H1 (cell line): ENCODE results near the gene MYDGF. TPM values are rescaled to one million over a fixed set of nuclear protein-coding genes. Genes with fewer than 3 reads are reported as not detected.

Source experiments
- CEBPB ChIP-seq: IDR thresholded peaks from 2 replicates; pipeline ENCODE4 v1.6.1; 2012; ENCODE audit warnings: low read depth, low read length
- CREB1 ChIP-seq: IDR thresholded peaks from 2 replicates; pipeline ENCODE4 v1.6.1; 2012; ENCODE audit warnings: inconsistent platforms
- CTBP2 ChIP-seq: IDR thresholded peaks from 2 replicates; pipeline ENCODE4 v1.7.0; 2011; ENCODE audit warnings: borderline replicate concordance, mild to moderate bottlenecking, moderate library complexity, mixed read lengths, low read length; ENCODE audit not compliant: insufficient read depth, insufficient read length
- EP300 ChIP-seq, 2 experiments: IDR thresholded peaks; 1 replicate in 1 of 2; 2 replicates in 1 of 2; pipeline ENCODE4 v1.6.1; 2011 to 2012; ENCODE audit warnings: low read depth in 2 of 2, low read length in 2 of 2, mild to moderate bottlenecking in 2 of 2, borderline replicate concordance in 1 of 2, inconsistent platforms in 1 of 2, moderate library complexity in 1 of 2
- GABPA ChIP-seq: IDR thresholded peaks from 2 replicates; pipeline ENCODE4 v1.6.1; 2011; ENCODE audit warnings: mild to moderate bottlenecking, low read length, moderate library complexity, borderline replicate concordance; ENCODE audit not compliant: insufficient read depth
- NANOG ChIP-seq: IDR thresholded peaks from 2 replicates; pipeline ENCODE4 v1.6.1; 2011; ENCODE audit warnings: low read length, low read depth, mild to moderate bottlenecking, inconsistent platforms; ENCODE audit not compliant: insufficient read depth, poor library complexity, severe bottlenecking
- POLR2AphosphoS5 ChIP-seq: IDR thresholded peaks from 2 replicates; pipeline ENCODE4 v1.6.1; 2011; ENCODE audit warnings: low read depth, low read length
- RNF2 ChIP-seq: fragments of 200-900, 300-1000 bp; sonication (generic); IDR thresholded peaks from 2 replicates; pipeline ENCODE4 v1.7.1; 2016; ENCODE audit warnings: borderline replicate concordance, low read depth, mild to moderate bottlenecking, antibody characterized with exemption, low read length; ENCODE audit not compliant: poor library complexity, severe bottlenecking; ENCODE audit errors: missing control alignments
- SAP30 ChIP-seq: fragments of 300-600 bp; sonication (generic); IDR thresholded peaks from 2 replicates; pipeline ENCODE4 v1.7.1; 2012; ENCODE audit warnings: low read length, moderate library complexity, mild to moderate bottlenecking, inconsistent platforms; ENCODE audit not compliant: insufficient read depth, insufficient replicate concordance
- SIRT6 ChIP-seq: IDR thresholded peaks from one replicate; pipeline ENCODE4 v1.7.1; 2012; ENCODE audit warnings: low read length, inconsistent platforms
- SIX5 ChIP-seq: IDR thresholded peaks from 2 replicates; pipeline ENCODE4 v1.6.1; 2011; ENCODE audit warnings: mild to moderate bottlenecking, low read depth, low read length
- SP1 ChIP-seq: IDR thresholded peaks from 2 replicates; pipeline ENCODE4 v1.6.1; 2011; ENCODE audit warnings: low read depth, low read length
- SP2 ChIP-seq: IDR thresholded peaks from 2 replicates; pipeline ENCODE4 v1.6.1; 2012; ENCODE audit warnings: mild to moderate bottlenecking, low read length, inconsistent platforms
- TBP ChIP-seq: IDR thresholded peaks from 2 replicates; pipeline ENCODE4 v1.6.1; 2011; ENCODE audit warnings: low read depth, low read length, improper control_type of control experiment
- polyA plus RNA-seq, 7 experiments: library from polyadenylated mRNA; depleted of rRNA in 3 of 7; stranded (reverse) in 5 of 7; unstranded in 2 of 7; fragments of >200 nt in 5 of 7; fragments of 200-250 nt in 2 of 7; gene quantifications; 1 replicate in 5 of 7; 2 replicates in 1 of 7; 4 replicates in 1 of 7; pipeline versions ENCODE4 v1.2.1 to v1.2.3, GENCODE V29; 2011 to 2013; ENCODE audit warnings: missing spikeins in 2 of 7, mixed read lengths in 2 of 7
- total RNA-seq: library from RNA; stranded (reverse); fragmentation: NEBNext Ultra II Directional; extraction: Animal tissue kit (Norgen Biotek cat#: 25700); gene quantifications from 2 replicates; pipeline ENCODE4 v1.2.1, GENCODE V29; 2021
- TF ChIP-seq, protein P1 (sequence below): IDR thresholded peaks from 2 replicates; pipeline ENCODE4 v1.6.1; 2012; ENCODE audit warnings: inconsistent platforms
- TF ChIP-seq, protein P2 (sequence below): IDR thresholded peaks from 2 replicates; pipeline ENCODE4 v1.6.1; 2011; ENCODE audit warnings: low read depth, mild to moderate bottlenecking, low read length; ENCODE audit not compliant: insufficient read depth
- TF ChIP-seq, protein P3 (sequence below), 3 experiments: IDR thresholded peaks; 1 replicate in 2 of 3; 2 replicates in 1 of 3; pipeline versions ENCODE4 v1.5.1 to v1.6.1; 2011; ENCODE audit warnings: low read length in 3 of 3, mild to moderate bottlenecking in 3 of 3, inconsistent platforms in 2 of 3, low read depth in 1 of 3, moderate library complexity in 1 of 3; ENCODE audit not compliant: insufficient read depth in 1 of 3; ENCODE audit errors: control extremely low read depth in 1 of 3

MYDGF gene
- total and polyA plus RNA-seq, 2 of the 8 experiments (the other 6 are each of a cell fraction or from before 2014, with no cell fraction given), result 40.6 to 51.1 TPM

DNA sequence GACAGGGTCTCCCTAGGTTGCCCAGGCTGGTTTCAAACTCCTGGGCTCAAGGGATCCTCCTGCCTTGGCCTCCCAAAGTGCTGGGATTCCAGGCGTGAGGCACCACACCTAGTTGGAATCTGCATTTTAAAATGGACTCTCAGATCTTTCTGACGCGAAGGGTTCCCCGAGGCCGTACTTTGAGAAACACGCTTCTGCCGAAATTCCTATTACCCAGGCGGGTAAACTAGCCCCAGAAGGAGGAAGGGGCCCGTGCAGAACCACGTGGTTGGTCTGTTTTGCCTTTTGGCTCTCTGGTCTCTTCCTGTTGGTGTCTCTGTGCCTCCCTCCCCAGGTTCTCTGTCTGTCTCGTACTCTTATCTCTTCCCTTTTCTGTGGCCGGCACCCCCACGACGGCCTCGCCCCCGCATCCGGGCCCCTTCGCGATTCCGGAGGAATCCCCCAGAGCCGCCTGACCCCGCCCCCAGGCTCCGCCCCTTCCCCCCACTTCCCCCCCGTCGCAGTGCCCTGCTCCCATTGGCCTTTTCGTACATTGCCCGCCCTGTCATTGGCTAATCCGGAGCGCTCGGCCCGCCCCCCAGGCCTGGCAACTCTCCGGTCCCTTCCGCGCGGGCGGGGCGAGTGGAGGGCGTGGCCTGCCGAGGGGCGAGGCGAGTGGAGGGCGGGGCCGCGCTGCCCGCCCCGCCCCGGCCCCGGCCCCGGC, 31.2 kb downstream of the MYDGF start, which contains the start of gene TNFAIP8L1 (continued):
- TF ChIP-seq RNF2 (no peak), GABPA (no peak), CREB1 (no peak), SP1 (peak; percentile 76; the same call in 1 of the 2 replicates), SIRT6 (no peak), SIX5 (no peak), SAP30 (no peak), SP2 (peak; percentile 51), CTBP2 (no peak), TBP (0 out of 2 replicates have a peak, but pooled peaks have one; percentile 27), CEBPB (no peak), EP300 (IDR thresholded peaks at IDR 0.05; ENCODE audit: borderline replicate concordance in 1 of 2, low read depth in 2 of 2, low read length in 2 of 2) (no peak), POLR2AphosphoS5 (no peak), NANOG (peak; percentile 23)
- TF ChIP-seq, protein P1, sequence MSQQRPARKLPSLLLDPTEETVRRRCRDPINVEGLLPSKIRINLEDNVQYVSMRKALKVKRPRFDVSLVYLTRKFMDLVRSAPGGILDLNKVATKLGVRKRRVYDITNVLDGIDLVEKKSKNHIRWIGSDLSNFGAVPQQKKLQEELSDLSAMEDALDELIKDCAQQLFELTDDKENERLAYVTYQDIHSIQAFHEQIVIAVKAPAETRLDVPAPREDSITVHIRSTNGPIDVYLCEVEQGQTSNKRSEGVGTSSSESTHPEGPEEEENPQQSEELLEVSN, result no peak
- TF ChIP-seq, protein P2, sequence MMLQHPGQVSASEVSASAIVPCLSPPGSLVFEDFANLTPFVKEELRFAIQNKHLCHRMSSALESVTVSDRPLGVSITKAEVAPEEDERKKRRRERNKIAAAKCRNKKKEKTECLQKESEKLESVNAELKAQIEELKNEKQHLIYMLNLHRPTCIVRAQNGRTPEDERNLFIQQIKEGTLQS, result no peak
- TF ChIP-seq, protein P3, sequence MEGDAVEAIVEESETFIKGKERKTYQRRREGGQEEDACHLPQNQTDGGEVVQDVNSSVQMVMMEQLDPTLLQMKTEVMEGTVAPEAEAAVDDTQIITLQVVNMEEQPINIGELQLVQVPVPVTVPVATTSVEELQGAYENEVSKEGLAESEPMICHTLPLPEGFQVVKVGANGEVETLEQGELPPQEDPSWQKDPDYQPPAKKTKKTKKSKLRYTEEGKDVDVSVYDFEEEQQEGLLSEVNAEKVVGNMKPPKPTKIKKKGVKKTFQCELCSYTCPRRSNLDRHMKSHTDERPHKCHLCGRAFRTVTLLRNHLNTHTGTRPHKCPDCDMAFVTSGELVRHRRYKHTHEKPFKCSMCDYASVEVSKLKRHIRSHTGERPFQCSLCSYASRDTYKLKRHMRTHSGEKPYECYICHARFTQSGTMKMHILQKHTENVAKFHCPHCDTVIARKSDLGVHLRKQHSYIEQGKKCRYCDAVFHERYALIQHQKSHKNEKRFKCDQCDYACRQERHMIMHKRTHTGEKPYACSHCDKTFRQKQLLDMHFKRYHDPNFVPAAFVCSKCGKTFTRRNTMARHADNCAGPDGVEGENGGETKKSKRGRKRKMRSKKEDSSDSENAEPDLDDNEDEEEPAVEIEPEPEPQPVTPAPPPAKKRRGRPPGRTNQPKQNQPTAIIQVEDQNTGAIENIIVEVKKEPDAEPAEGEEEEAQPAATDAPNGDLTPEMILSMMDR (IDR thresholded peaks at IDR 0.05; ENCODE audit: control extremely low read depth in 1 of 3, insufficient read depth in 1 of 3, low read depth in 1 of 3, low read length in 3 of 3), result no peak
